Keratinocyte (primary cell): ENCODE measurements around the gene PNMA8B. TPM values are rescaled to one million over a fixed set of nuclear protein-coding genes. Genes with fewer than 3 reads are reported as not detected.

ENCODE experiments used
- DNase-seq: peaks from one replicate; pipeline ENCODE4 v3.0.0-alpha.2; 2011; ENCODE audit warnings: low read depth, missing footprints, low spot score
- FAIRE-seq: peaks from 2 replicates; lab custom pipeline; 2011; peaks lifted over from hg19 to GRCh38; lab: Jason Lieb, UNC
- H2AFZ ChIP-seq: 2 replicates; pipeline ENCODE4 v1.6.0; 2012; ENCODE audit warnings: low read length, control low read depth, inconsistent platforms; ENCODE audit not compliant: control insufficient read depth
- H3K27ac ChIP-seq: 2 replicates; pipeline ENCODE4 v1.5.1; 2011; ENCODE audit warnings: low read length; ENCODE audit not compliant: control insufficient read depth, insufficient read depth
- H3K27me3 ChIP-seq: 3 replicates; pipeline ENCODE4 v1.6.0; 2011; ENCODE audit warnings: low read length; ENCODE audit not compliant: control insufficient read depth, insufficient read depth; ENCODE audit errors: extremely low read depth
- H3K36me3 ChIP-seq, 2 experiments: 2 replicates in 1 of 2; 3 replicates in 1 of 2; pipeline ENCODE4 v1.5.1; 2011; ENCODE audit warnings: low read length in 2 of 2, mild to moderate bottlenecking in 1 of 2; ENCODE audit not compliant: control insufficient read depth in 2 of 2, insufficient read depth in 2 of 2; ENCODE audit errors: extremely low read depth in 1 of 2
- H3K4me1 ChIP-seq: 3 replicates; pipeline ENCODE4 v1.5.1; 2011; ENCODE audit warnings: low read length; ENCODE audit not compliant: control insufficient read depth, insufficient read depth; ENCODE audit errors: extremely low read depth
- H3K4me2 ChIP-seq: 3 replicates; pipeline ENCODE4 v1.6.0; 2011; ENCODE audit warnings: low read depth, low read length; ENCODE audit not compliant: control insufficient read depth, insufficient read depth; ENCODE audit errors: extremely low read depth
- H3K4me3 ChIP-seq, 3 experiments: fragments of 200-600 bp in 1 of 3; sonication (generic) in 1 of 3; 2 replicates in 2 of 3; 3 replicates in 1 of 3; pipeline ENCODE4 v1.5.1; 2011 to 2016; ENCODE audit warnings: low read length in 3 of 3, mild to moderate bottlenecking in 3 of 3, control low read depth in 2 of 3, inconsistent platforms in 1 of 3, low read depth in 1 of 3, mixed read lengths in 1 of 3, mixed run types in 1 of 3, moderate library complexity in 1 of 3; ENCODE audit not compliant: control insufficient read depth in 2 of 3, insufficient read depth in 2 of 3; ENCODE audit errors: extremely low read depth in 1 of 3
- H3K79me2 ChIP-seq: 2 replicates; pipeline ENCODE4 v1.6.0; 2012; ENCODE audit warnings: low read length; ENCODE audit not compliant: control insufficient read depth, insufficient read depth
- H3K9ac ChIP-seq: 3 replicates; pipeline ENCODE4 v1.6.0; 2011; ENCODE audit warnings: low read length; ENCODE audit not compliant: control insufficient read depth, insufficient read depth; ENCODE audit errors: extremely low read depth
- H3K9me1 ChIP-seq: 3 replicates; pipeline ENCODE4 v1.6.0; 2011; ENCODE audit warnings: low read length; ENCODE audit not compliant: control insufficient read depth, insufficient read depth; ENCODE audit errors: extremely low read depth
- H3K9me3 ChIP-seq: 2 replicates; pipeline ENCODE4 v1.5.1; 2012; ENCODE audit warnings: low read depth, low read length; ENCODE audit not compliant: control insufficient read depth
- H4K20me1 ChIP-seq: 3 replicates; pipeline ENCODE4 v1.6.0; 2011; ENCODE audit warnings: low read length; ENCODE audit not compliant: control insufficient read depth, insufficient read depth; ENCODE audit errors: extremely low read depth
- EZH2 ChIP-seq: IDR thresholded peaks from one replicate; pipeline ENCODE4 v1.6.1; 2012; ENCODE audit warnings: inconsistent platforms, mild to moderate bottlenecking, low read length, moderate library complexity
- dilution Hi-C: fragments of 300-500 bp; cut with MboI; formaldehyde crosslinking; loops from one replicate; pipeline ENCODE4 v1.7.0; 2020; ENCODE audit warnings: low sequenced_read_pairs; ENCODE audit not compliant: extremely low pct_ligation_motif_present
- polyA plus RNA-seq, 5 experiments: library from polyadenylated mRNA; depleted of rRNA in 3 of 5; stranded (reverse) in 3 of 5; stranded (forward) in 1 of 5; unstranded in 1 of 5; fragments of >200 nt; gene quantifications; 1 replicate in 1 of 5; 2 replicates in 3 of 5; 3 replicates in 1 of 5; pipeline versions ENCODE4 v1.2.1 to v1.2.3, GENCODE V29; 2011 to 2012; ENCODE audit warnings: missing spikeins in 2 of 5, low read depth in 1 of 5, low replicate concordance in 1 of 5
- TF ChIP-seq, protein P1 (sequence below), 3 experiments: IDR thresholded peaks in 1 of 3; conservative IDR thresholded peaks in 1 of 3; optimal IDR thresholded peaks in 1 of 3; 2 replicates in 2 of 3; 3 replicates in 1 of 3; pipeline versions ENCODE3 to v1.5.1; 2011; ENCODE audit warnings: low read length in 3 of 3, mild to moderate bottlenecking in 3 of 3, moderate library complexity in 2 of 3, control low read depth in 1 of 3, inconsistent platforms in 1 of 3; ENCODE audit not compliant: insufficient read depth in 2 of 3; ENCODE audit errors: extremely low read depth in 1 of 3

PNMA8B gene
- polyA plus RNA-seq, 1 donor (not counting 4 experiments of a cell fraction or from before 2014, with no cell fraction given) = not detected

DNA sequence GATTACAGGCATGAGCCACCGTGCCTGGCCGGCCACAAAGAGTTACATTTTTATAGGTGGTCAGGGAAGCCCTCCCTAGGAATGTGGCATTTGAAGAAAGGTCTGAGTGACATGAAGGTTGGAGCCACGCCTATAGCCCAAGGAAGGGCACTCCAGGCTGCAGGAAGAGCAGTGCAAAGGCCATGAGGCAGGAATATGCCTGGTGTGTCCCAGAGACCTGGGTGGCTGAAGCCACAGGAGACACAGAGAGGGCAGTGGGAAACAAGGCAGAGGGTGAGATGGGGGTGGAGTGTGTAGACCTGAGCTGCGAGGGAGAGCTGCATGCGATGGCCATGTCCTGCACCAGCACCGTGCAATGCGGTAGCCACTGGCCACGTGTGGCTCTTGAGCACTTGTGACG is 4.9 kb downstream of the PNMA8B start:
- dilution Hi-C loops = no loop called here
- Histone ChIP-seq H3K4me3 (no peak overlapping the region), H3K27me3 (peaks cover 40% of the 10 kb centered on the region), H3K27ac (no peak overlapping the region), H3K9me1 (no peaks in the 10 kb centered on the region), H3K9me3 (no peaks in the 10 kb centered on the region), H2AFZ (no peak overlapping the region), H4K20me1 (no peaks in the 10 kb centered on the region), H3K36me3 (no peaks in the 10 kb centered on the region), H3K79me2 (no peaks in the 10 kb centered on the region), H3K4me1 (peaks cover 6% of the 10 kb centered on the region), H3K9ac (no peak overlapping the region), H3K4me2 (no peak overlapping the region)
- TF ChIP-seq, protein P1, sequence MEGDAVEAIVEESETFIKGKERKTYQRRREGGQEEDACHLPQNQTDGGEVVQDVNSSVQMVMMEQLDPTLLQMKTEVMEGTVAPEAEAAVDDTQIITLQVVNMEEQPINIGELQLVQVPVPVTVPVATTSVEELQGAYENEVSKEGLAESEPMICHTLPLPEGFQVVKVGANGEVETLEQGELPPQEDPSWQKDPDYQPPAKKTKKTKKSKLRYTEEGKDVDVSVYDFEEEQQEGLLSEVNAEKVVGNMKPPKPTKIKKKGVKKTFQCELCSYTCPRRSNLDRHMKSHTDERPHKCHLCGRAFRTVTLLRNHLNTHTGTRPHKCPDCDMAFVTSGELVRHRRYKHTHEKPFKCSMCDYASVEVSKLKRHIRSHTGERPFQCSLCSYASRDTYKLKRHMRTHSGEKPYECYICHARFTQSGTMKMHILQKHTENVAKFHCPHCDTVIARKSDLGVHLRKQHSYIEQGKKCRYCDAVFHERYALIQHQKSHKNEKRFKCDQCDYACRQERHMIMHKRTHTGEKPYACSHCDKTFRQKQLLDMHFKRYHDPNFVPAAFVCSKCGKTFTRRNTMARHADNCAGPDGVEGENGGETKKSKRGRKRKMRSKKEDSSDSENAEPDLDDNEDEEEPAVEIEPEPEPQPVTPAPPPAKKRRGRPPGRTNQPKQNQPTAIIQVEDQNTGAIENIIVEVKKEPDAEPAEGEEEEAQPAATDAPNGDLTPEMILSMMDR (optimal IDR thresholded peaks at IDR 0.05 in 1 of 3, IDR thresholded peaks at IDR 0.05 in 1 of 3, conservative IDR thresholded peaks at IDR 0.05 in 1 of 3; ENCODE audit: extremely low read depth in 1 of 3, insufficient read depth in 2 of 3, low read length in 3 of 3) = no peak
- TF ChIP-seq EZH2 = no peak
- DNase-seq (no peak), FAIRE-seq (no peak)

DNA sequence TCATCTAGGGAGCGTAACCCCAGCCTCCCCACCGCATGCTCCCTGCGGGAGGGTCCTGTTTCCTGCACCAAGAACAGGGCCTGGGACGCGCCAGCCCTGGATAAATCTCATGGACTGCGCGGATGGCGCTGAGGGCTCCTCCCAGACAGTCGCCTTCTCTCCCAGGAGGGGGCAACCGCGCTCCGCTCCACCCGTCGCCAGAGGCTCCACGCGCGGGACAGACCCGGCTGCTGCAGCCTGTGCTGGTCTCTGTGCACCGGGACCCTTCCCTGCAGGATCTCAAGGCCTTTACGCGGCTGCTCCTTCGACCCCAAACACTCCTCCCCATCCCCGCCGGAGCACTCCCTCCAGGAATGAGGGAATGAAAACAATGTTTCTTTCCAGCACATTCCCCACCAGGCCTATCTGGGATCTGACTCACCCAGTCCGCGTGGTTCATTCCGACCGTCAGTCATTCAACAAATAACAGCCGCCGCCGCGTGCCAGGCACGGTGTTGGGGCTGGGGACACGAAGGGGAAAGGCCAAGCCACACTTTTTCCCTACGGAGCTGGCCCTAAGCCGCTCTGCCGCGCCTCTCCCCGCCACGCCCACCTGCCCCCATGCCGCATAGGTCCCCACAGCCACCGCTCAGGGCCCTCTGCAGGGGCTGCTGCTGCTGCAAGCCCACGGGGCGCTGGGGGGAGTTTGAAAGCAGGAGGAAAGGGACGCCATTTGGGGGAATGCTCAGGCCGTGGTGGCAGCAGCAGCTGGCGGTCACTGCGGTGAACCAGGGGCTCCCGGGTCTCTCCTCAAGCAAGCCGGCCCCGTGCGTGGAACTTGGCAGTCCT is 6.0 kb downstream of the PNMA8B start:
- Histone ChIP-seq H3K36me3 (no peaks in the 10 kb centered on the region), H3K4me3 (no peak overlapping the region), H3K27me3 (peaks cover 40% of the 10 kb centered on the region), H3K79me2 (no peaks in the 10 kb centered on the region), H3K4me2 (peak overlapping the region; percentile 14), H4K20me1 (no peaks in the 10 kb centered on the region), H3K4me1 (peaks cover 6% of the 10 kb centered on the region), H3K9me3 (no peaks in the 10 kb centered on the region), H3K9ac (no peak overlapping the region), H3K27ac (no peak overlapping the region), H3K9me1 (no peaks in the 10 kb centered on the region), H2AFZ (no peak overlapping the region)
- FAIRE-seq = no peak
- dilution Hi-C loops = no loop called here
- DNase-seq = no peak
- TF ChIP-seq, protein P1 (optimal IDR thresholded peaks at IDR 0.05 in 1 of 3, IDR thresholded peaks at IDR 0.05 in 1 of 3, conservative IDR thresholded peaks at IDR 0.05 in 1 of 3; ENCODE audit: extremely low read depth in 1 of 3, insufficient read depth in 2 of 3, low read length in 3 of 3) = peak; percentile 10 to 55 (median 27)
- no peak for TF ChIP-seq EZH2
